Ascending aorta (tissue), 1 donor: ENCODE data around the gene SALL3. TPM values are rescaled to one million over a fixed set of nuclear protein-coding genes. Genes with fewer than 3 reads are reported as not detected.

ENCODE experiments used
- total RNA-seq: library from RNA; depleted of rRNA; stranded (reverse); fragments of >200 nt; gene quantifications from one replicate; pipeline ENCODE4 v1.1.0, GENCODE V29; 2016

Gene SALL3
- total RNA-seq, 1 donor from 2014 or later, result not detected

Other genes starting within 250 kb of the SALL3 start
- gene ATP9B, start 89.6 kb downstream of the SALL3 start, total RNA-seq, result 14.4 TPM